ENCODE data around the gene TCHHL1. TPM values are rescaled to one million over a fixed set of nuclear protein-coding genes. Genes with fewer than 3 reads are reported as not detected.

Gene TCHHL1
- total and polyA plus RNA-seq, 2 of the 8 experiments (the other 6 are each of a cell fraction or from before 2014, with no cell fraction given) = not detected

- POLR2A ChIA-PET (ENCODE audit: partially characterized antibody) = no interaction called here
- no peak overlapping the region for H3K56ac ChIP-seq (replicated peaks; ENCODE audit: insufficient read length, low read depth, low read length)
- H3K79me1 ChIP-seq (ENCODE audit: low read depth, low read length) = no peaks in the 10 kb centered on the region
- peaks cover 5 to 14% (median 8%) of the 10 kb centered on the region in 4 experiments for H3K4me1 ChIP-seq (replicated peaks in 1 of 4; ENCODE audit: control insufficient read depth in 3 of 4, insufficient read depth in 4 of 4, low read length in 3 of 4)
- no peak overlapping the region for H3K9ac ChIP-seq (replicated peaks in 1 of 4; ENCODE audit: extremely low read depth in 1 of 4, low read depth in 3 of 4, low read length in 3 of 4)
- TF ChIP-seq TAF1 (IDR thresholded peaks at IDR 0.05; ENCODE audit: low read depth, low read length) (no peak), RBBP5 (IDR thresholded peaks at IDR 0.05; ENCODE audit: borderline replicate concordance, low read depth, low read length) (no peak)
- H4K20me1 ChIP-seq (replicated peaks in 1 of 2; ENCODE audit: control insufficient read depth in 1 of 2, insufficient read depth in 2 of 2, low read length in 2 of 2) = no peaks in the 10 kb centered on the region
- no peak overlapping the region for H3K23ac ChIP-seq (ENCODE audit: insufficient read length)
- no peak overlapping the region for H4K5ac ChIP-seq (ENCODE audit: insufficient read length, low read depth, low read length)
- H2BK12ac ChIP-seq (ENCODE audit: low read depth, low read length) = no peak overlapping the region
- no peaks in the 10 kb centered on the region for H3K9me3 ChIP-seq (ENCODE audit: insufficient read depth in 2 of 2, low read depth in 1 of 2, low read length in 1 of 2)
- no peak overlapping the region for H3K14ac ChIP-seq (ENCODE audit: insufficient read length)
- H3K18ac ChIP-seq (ENCODE audit: extremely low read depth, low read length) = no peak overlapping the region
- H2BK120ac ChIP-seq (replicated peaks; ENCODE audit: low read depth, low read length) = no peak overlapping the region
- DNase-seq (ENCODE audit: low read depth in 1 of 2, low spot score in 2 of 2) = no peak
- H2BK20ac ChIP-seq (ENCODE audit: low read length) = no peak overlapping the region
- H2AFZ ChIP-seq (ENCODE audit: low read length) = no peak overlapping the region
- no peak overlapping the region for H3K4ac ChIP-seq (replicated peaks; ENCODE audit: insufficient read length, low read depth, low read length)
- H3K36me3 ChIP-seq (ENCODE audit: control insufficient read depth in 2 of 4, insufficient read depth in 4 of 4, low read length in 3 of 4) = no peaks in the 10 kb centered on the region
- WGBS, 2 experiments (ENCODE audit: extremely low coverage in 1 of 2, insufficient coverage in 1 of 2, insufficient read length in 1 of 2, insufficient replicate concordance in 2 of 2, low coverage in 1 of 2, low lambda C conversion rate in 2 of 2, missing lambda C conversion rate in 1 of 2) = 94% methylated on average over 1 of the region's 1 CpG; no CpG with 5 or more reads in 1 of the 2 experiments
- H4K8ac ChIP-seq (ENCODE audit: extremely low read depth, insufficient read depth, low read length) = no peak overlapping the region
- peaks cover 6% of the 10 kb centered on the region; the same call in 1 of the 2 replicates for H3K23me2 ChIP-seq (ENCODE audit: low read depth, low read length)
- H3K27me3 ChIP-seq (replicated peaks in 1 of 4; ENCODE audit: control insufficient read depth in 3 of 4, extremely low read depth in 1 of 4, insufficient read depth in 3 of 4, low read length in 3 of 4) = peaks cover 0 to 6% (median 0%) of the 10 kb centered on the region in 4 experiments; a peak in 4 of 7 replicates
- no peak overlapping the region for H2AK5ac ChIP-seq (ENCODE audit: low read depth, low read length)
- H3K79me2 ChIP-seq (ENCODE audit: control insufficient read depth in 1 of 2, insufficient read depth in 2 of 2, low read length in 2 of 2) = no peaks in the 10 kb centered on the region
- no peak overlapping the region for H4K91ac ChIP-seq (replicated peaks; ENCODE audit: insufficient read length, low read length)
- FAIRE-seq = no peak
- CTCF ChIA-PET (ENCODE audit: partially characterized antibody) = interaction anchor here (0.7 to 3.7 kb wide), 7 partner anchors 8 to 72 kb away, joined by 3 to 13 read pairs (median 5); no protein-coding TSS in a partner anchor
- H3K4me2 ChIP-seq (ENCODE audit: insufficient read depth in 1 of 2, low read depth in 2 of 2, low read length in 2 of 2) = no peak overlapping the region
- H3K27ac ChIP-seq (ENCODE audit: low read depth, low read length) = no peak overlapping the region
- H3K4me3 ChIP-seq (ENCODE audit: extremely low read depth in 1 of 4, insufficient read depth in 2 of 4, low read depth in 3 of 4, low read length in 4 of 4) = no peak overlapping the region
- H2BK15ac ChIP-seq (ENCODE audit: low read length) = no peak overlapping the region
- H2BK5ac ChIP-seq (ENCODE audit: low read depth, low read length) = no peak overlapping the region
Observed at GRCh38 chr1:152039461-152039860, 49.4 kb downstream of the TCHHL1 start.
